ENCODE data around the gene CRIM1. TPM values are rescaled to one million over a fixed set of nuclear protein-coding genes. Genes with fewer than 3 reads are reported as not detected.
A peak's percentile ranks its signal among the peaks of the same experiment; 100 is the strongest.

Gene CRIM1
- total and polyA plus RNA-seq, 2 experiments from 2014 or later = 76.4 to 485 TPM

- no peaks in the 10 kb centered on the region for H3K9me3 ChIP-seq (ENCODE audit: low read depth)
- no peaks in the 10 kb centered on the region for H3K9me2 ChIP-seq (ENCODE audit: insufficient read depth)
- H3K27ac ChIP-seq = peak overlapping the region; percentile 61
Measured at GRCh38 chr2:36330473-36331395, 24.8 kb upstream of the CRIM1 start.

DNA sequence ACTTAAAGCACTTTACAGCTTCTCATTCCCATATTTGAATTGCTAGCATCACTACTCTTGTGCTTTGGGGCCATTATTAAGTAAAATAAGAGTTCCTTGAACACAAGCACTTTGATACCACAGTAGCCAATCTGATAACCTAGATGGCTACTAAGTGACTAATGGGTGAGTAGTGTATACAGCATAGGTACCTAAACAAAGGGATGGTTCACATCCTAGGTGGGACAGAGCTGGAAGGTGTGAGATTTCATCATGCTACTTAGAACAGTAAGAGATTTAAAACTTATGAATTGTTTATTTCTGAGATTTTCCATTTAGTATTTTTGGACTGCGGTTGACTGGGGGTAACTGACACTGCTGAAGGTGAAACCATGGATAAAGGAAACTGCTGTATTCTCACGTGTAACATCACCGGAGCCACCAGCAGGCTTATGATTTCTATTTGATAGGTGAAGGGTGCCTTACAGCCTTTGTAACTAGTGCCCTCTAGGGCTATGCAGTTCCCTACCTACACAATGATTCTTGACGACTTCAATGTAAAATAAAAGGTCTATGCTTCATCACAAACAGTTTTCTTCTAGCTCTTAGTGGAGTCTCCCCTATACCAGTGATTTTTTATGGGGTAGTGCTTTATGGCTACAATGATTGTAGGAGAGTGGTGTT lies 22.1 kb upstream of the CRIM1 start:
- in situ Hi-C loops (cut with MboI) = no loop called here
- WGBS, 2 experiments (ENCODE audit: low coverage in 1 of 2, low lambda C conversion rate in 2 of 2, missing lambda C conversion rate in 2 of 2) = 85 to 92% methylated on average over 4 of the region's 4 CpGs
- H3K27me3 ChIP-seq (replicated peaks; ENCODE audit: insufficient read depth) = no peaks in the 10 kb centered on the region

More at GRCh38 chr2:36330473-36331395, 24.8 kb upstream of the CRIM1 start:
- Histone ChIP-seq H3F3A (ENCODE audit: insufficient read depth) (peaks cover 31% of the 10 kb centered on the region), H3K4me3 (no peak overlapping the region), H2AFZ (peak overlapping the region; percentile 9; the same call in 1 of the 2 replicates), H4K20me1 (ENCODE audit: insufficient read depth) (no peaks in the 10 kb centered on the region), H3K27me3 (replicated peaks; ENCODE audit: insufficient read depth) (no peaks in the 10 kb centered on the region), H3K79me2 (ENCODE audit: insufficient read depth) (no peaks in the 10 kb centered on the region), H3K4me2 (ENCODE audit: unreplicated experiment) (peak overlapping the region; percentile 43), H3K36me3 (ENCODE audit: low read depth) (no peaks in the 10 kb centered on the region), H3K4me1 (ENCODE audit: insufficient read depth) (peaks cover 26% of the 10 kb centered on the region), H3K9ac (0 out of 2 replicates have a peak overlapping the region, but pooled peaks have one; percentile 12)
- TF ChIP-seq EZH2phosphoT487 (IDR thresholded peaks at IDR 0.05; ENCODE audit: insufficient read depth, low read depth) = no peak
- TF ChIP-seq EZH2 (IDR thresholded peaks at IDR 0.05; ENCODE audit: insufficient read depth, poor library complexity, severe bottlenecking) = no peak
- in situ Hi-C loops (cut with MboI) = no loop called here
- 72 to 75% methylated on average over 3 of the region's 3 CpGs for WGBS, 2 experiments (ENCODE audit: low coverage in 1 of 2, low lambda C conversion rate in 2 of 2, missing lambda C conversion rate in 2 of 2)
- peak; percentile 24 for DNase-seq

DNA sequence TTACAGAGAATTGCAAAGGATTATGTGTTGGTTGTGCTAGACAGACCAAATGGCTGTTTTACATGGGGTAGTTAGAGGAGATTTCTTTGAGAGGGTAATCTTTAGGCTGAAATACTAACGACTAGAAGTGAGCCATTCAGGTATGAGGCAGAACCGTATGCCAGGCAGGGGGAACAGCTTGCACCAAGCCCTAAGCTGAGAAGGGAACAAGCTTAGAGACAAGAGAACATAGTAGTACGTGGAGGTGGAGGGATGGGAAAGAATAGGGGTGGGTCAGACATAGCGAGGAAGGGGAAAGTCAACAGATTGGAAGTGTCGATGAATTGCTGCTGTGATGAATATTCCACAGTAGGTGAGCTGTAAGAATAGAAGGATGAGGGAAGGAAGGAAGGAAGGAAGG lies 20.0 kb upstream of the CRIM1 start:
- no peak overlapping the region for H2AFZ ChIP-seq
- in situ Hi-C loops (cut with MboI) = no loop called here
- no peaks in the 10 kb centered on the region for H3K27me3 ChIP-seq (replicated peaks; ENCODE audit: insufficient read depth)
- H3K4me1 ChIP-seq (ENCODE audit: insufficient read depth) = peaks cover 39% of the 10 kb centered on the region
- H3K9me2 ChIP-seq (ENCODE audit: insufficient read depth) = no peaks in the 10 kb centered on the region
- WGBS, 2 experiments (ENCODE audit: low coverage in 1 of 2, low lambda C conversion rate in 2 of 2, missing lambda C conversion rate in 2 of 2) = 80 to 85% methylated on average over 5 of the region's 5 CpGs
- no peaks in the 10 kb centered on the region for H3K79me2 ChIP-seq (ENCODE audit: insufficient read depth)
- H3K4me3 ChIP-seq = no peak overlapping the region
- H3K9ac ChIP-seq = no peak overlapping the region
- DNase-seq = no peak
- no peaks in the 10 kb centered on the region for H3K36me3 ChIP-seq (ENCODE audit: low read depth)
- H3F3A ChIP-seq (ENCODE audit: insufficient read depth) = peaks cover 26% of the 10 kb centered on the region
- H4K20me1 ChIP-seq (ENCODE audit: insufficient read depth) = no peaks in the 10 kb centered on the region
- no peak for TF ChIP-seq EZH2 (IDR thresholded peaks at IDR 0.05; ENCODE audit: insufficient read depth, poor library complexity, severe bottlenecking)
- no peak for TF ChIP-seq EZH2phosphoT487 (IDR thresholded peaks at IDR 0.05; ENCODE audit: insufficient read depth, low read depth)
- no peaks in the 10 kb centered on the region for H3K9me3 ChIP-seq (ENCODE audit: low read depth)
- H3K4me2 ChIP-seq (ENCODE audit: unreplicated experiment) = no peak overlapping the region
- H3K27ac ChIP-seq = no peak overlapping the region

More for the DNA sequence above, 22.1 kb upstream of the CRIM1 start:
- Histone ChIP-seq H3K9me2 (ENCODE audit: insufficient read depth) (no peaks in the 10 kb centered on the region), H3K9me3 (ENCODE audit: low read depth) (no peaks in the 10 kb centered on the region), H3K79me2 (ENCODE audit: insufficient read depth) (no peaks in the 10 kb centered on the region), H3K4me1 (ENCODE audit: insufficient read depth) (peaks cover 38% of the 10 kb centered on the region), H3K36me3 (ENCODE audit: low read depth) (no peaks in the 10 kb centered on the region), H2AFZ (no peak overlapping the region), H3K27ac (no peak overlapping the region), H3F3A (ENCODE audit: insufficient read depth) (peaks cover 29% of the 10 kb centered on the region), H3K9ac (no peak overlapping the region), H3K4me2 (ENCODE audit: unreplicated experiment) (no peak overlapping the region), H4K20me1 (ENCODE audit: insufficient read depth) (no peaks in the 10 kb centered on the region), H3K4me3 (no peak overlapping the region)
- no peak for TF ChIP-seq EZH2phosphoT487 (IDR thresholded peaks at IDR 0.05; ENCODE audit: insufficient read depth, low read depth)
- TF ChIP-seq EZH2 (IDR thresholded peaks at IDR 0.05; ENCODE audit: insufficient read depth, poor library complexity, severe bottlenecking) = no peak
- no peak for DNase-seq

DNA sequence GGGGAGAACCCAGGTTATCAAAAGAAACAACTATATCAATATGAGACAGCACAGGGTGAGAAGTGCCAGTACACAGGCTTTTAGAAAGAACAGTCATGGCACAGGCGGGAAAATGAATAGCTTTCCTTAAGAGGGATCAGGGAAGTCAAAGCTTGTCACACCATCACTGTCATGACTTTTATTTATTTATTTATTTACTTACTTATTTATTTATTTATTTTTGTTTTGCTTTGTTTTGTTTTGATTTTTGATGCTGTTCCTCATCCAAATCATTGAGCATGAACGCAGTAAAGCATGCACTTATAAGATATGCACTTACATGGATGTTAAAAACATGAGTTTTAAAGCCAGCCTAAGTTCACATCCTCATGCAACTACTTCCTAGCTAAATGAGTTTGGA lies 19.3 kb upstream of the CRIM1 start:
- TF ChIP-seq EZH2phosphoT487 (IDR thresholded peaks at IDR 0.05; ENCODE audit: insufficient read depth, low read depth) = no peak
- TF ChIP-seq EZH2 (IDR thresholded peaks at IDR 0.05; ENCODE audit: insufficient read depth, poor library complexity, severe bottlenecking) = no peak
- no peaks in the 10 kb centered on the region for H3K27me3 ChIP-seq (replicated peaks; ENCODE audit: insufficient read depth)
- H2AFZ ChIP-seq = no peak overlapping the region
- no peak overlapping the region for H3K4me2 ChIP-seq (ENCODE audit: unreplicated experiment)
- no peak overlapping the region for H3K4me3 ChIP-seq
- H3K9me2 ChIP-seq (ENCODE audit: insufficient read depth) = no peaks in the 10 kb centered on the region
- WGBS, 2 experiments (ENCODE audit: low coverage in 1 of 2, low lambda C conversion rate in 2 of 2, missing lambda C conversion rate in 2 of 2) = 97 to 98% methylated on average over 2 of the region's 2 CpGs
- H3K9me3 ChIP-seq (ENCODE audit: low read depth) = no peaks in the 10 kb centered on the region
- in situ Hi-C loops (cut with MboI) = no loop called here
- H3K9ac ChIP-seq = no peak overlapping the region
- H3K79me2 ChIP-seq (ENCODE audit: insufficient read depth) = no peaks in the 10 kb centered on the region
- H3K4me1 ChIP-seq (ENCODE audit: insufficient read depth) = peaks cover 36% of the 10 kb centered on the region
- H3F3A ChIP-seq (ENCODE audit: insufficient read depth) = peaks cover 20% of the 10 kb centered on the region
- H3K36me3 ChIP-seq (ENCODE audit: low read depth) = no peaks in the 10 kb centered on the region
- H4K20me1 ChIP-seq (ENCODE audit: insufficient read depth) = no peaks in the 10 kb centered on the region
- DNase-seq = no peak
- no peak overlapping the region for H3K27ac ChIP-seq

Measured in GM23248 (cell line).